ENCODE data around the gene SIRPD. TPM values are rescaled to one million over a fixed set of nuclear protein-coding genes. Genes with fewer than 3 reads are reported as not detected.

SIRPD gene
- total RNA-seq, 1 donor from 2014 or later: not detected

- Mint-ChIP-seq H3K4me3 (ENCODE audit: unreplicated experiment) (no peak overlapping the region), H3K27me3 (ENCODE audit: unreplicated experiment) (peaks cover 1% of the 10 kb centered on the region), H3K9me3 (ENCODE audit: unreplicated experiment) (no peaks in the 10 kb centered on the region), H3K4me1 (ENCODE audit: low read depth, unreplicated experiment) (no peaks in the 10 kb centered on the region), H3K36me3 (ENCODE audit: unreplicated experiment) (no peaks in the 10 kb centered on the region), H3K27ac (ENCODE audit: unreplicated experiment) (no peak overlapping the region)
- DNase-seq: no peak
- TF ChIP-seq CTCF (IDR thresholded peaks at IDR 0.05; ENCODE audit: partially characterized antibody, unreplicated experiment): no peak
Observed at GRCh38 chr20:1569415-1569881, 11.9 kb upstream of the SIRPD start.

- Mint-ChIP-seq H3K27me3 (ENCODE audit: unreplicated experiment) (peaks cover 1% of the 10 kb centered on the region), H3K4me1 (ENCODE audit: low read depth, unreplicated experiment) (no peaks in the 10 kb centered on the region), H3K36me3 (ENCODE audit: unreplicated experiment) (no peaks in the 10 kb centered on the region), H3K9me3 (ENCODE audit: unreplicated experiment) (no peaks in the 10 kb centered on the region), H3K4me3 (ENCODE audit: unreplicated experiment) (no peak overlapping the region), H3K27ac (ENCODE audit: unreplicated experiment) (no peak overlapping the region)
- no peak for TF ChIP-seq CTCF (IDR thresholded peaks at IDR 0.05; ENCODE audit: partially characterized antibody, unreplicated experiment)
- no peak for DNase-seq
Observed at GRCh38 chr20:1568163-1568490, 10.6 kb upstream of the SIRPD start.

GRCh38 chr20:1567392-1568162, 10.1 kb upstream of the SIRPD start:
- Mint-ChIP-seq H3K27me3 (ENCODE audit: unreplicated experiment) (peaks cover 1% of the 10 kb centered on the region), H3K27ac (ENCODE audit: unreplicated experiment) (no peak overlapping the region), H3K9me3 (ENCODE audit: unreplicated experiment) (no peaks in the 10 kb centered on the region), H3K4me3 (ENCODE audit: unreplicated experiment) (no peak overlapping the region), H3K4me1 (ENCODE audit: low read depth, unreplicated experiment) (no peaks in the 10 kb centered on the region), H3K36me3 (ENCODE audit: unreplicated experiment) (no peaks in the 10 kb centered on the region)
- DNase-seq: no peak
- TF ChIP-seq CTCF (IDR thresholded peaks at IDR 0.05; ENCODE audit: partially characterized antibody, unreplicated experiment): no peak

GRCh38 chr20:1566701-1567100, 9.2 kb upstream of the SIRPD start:
- DNase-seq: no peak
- H3K27me3 Mint-ChIP-seq (ENCODE audit: unreplicated experiment): peaks cover 1% of the 10 kb centered on the region
- no peak for TF ChIP-seq CTCF (IDR thresholded peaks at IDR 0.05; ENCODE audit: partially characterized antibody, unreplicated experiment)
- H3K36me3 Mint-ChIP-seq (ENCODE audit: unreplicated experiment): no peaks in the 10 kb centered on the region
- no peak overlapping the region for H3K27ac Mint-ChIP-seq (ENCODE audit: unreplicated experiment)
- no peaks in the 10 kb centered on the region for H3K9me3 Mint-ChIP-seq (ENCODE audit: unreplicated experiment)
- H3K4me1 Mint-ChIP-seq (ENCODE audit: low read depth, unreplicated experiment): no peaks in the 10 kb centered on the region
- H3K4me3 Mint-ChIP-seq (ENCODE audit: unreplicated experiment): no peak overlapping the region

- H3K4me1 Mint-ChIP-seq (ENCODE audit: low read depth, unreplicated experiment): no peaks in the 10 kb centered on the region
- no peak for DNase-seq
- H3K4me3 Mint-ChIP-seq (ENCODE audit: unreplicated experiment): no peak overlapping the region
- no peak for TF ChIP-seq CTCF (IDR thresholded peaks at IDR 0.05; ENCODE audit: partially characterized antibody, unreplicated experiment)
- no peaks in the 10 kb centered on the region for H3K9me3 Mint-ChIP-seq (ENCODE audit: unreplicated experiment)
- H3K36me3 Mint-ChIP-seq (ENCODE audit: unreplicated experiment): no peaks in the 10 kb centered on the region
- H3K27ac Mint-ChIP-seq (ENCODE audit: unreplicated experiment): no peak overlapping the region
- peaks cover 1% of the 10 kb centered on the region for H3K27me3 Mint-ChIP-seq (ENCODE audit: unreplicated experiment)
Observed at GRCh38 chr20:1565461-1565860, 8.0 kb upstream of the SIRPD start.

Measured in glutamatergic neuron (in vitro differentiated cells).